Raji (cell line): Measurements from ENCODE around the gene HSPB8.

Experiments used
- POLR2A ChIP-seq: IDR thresholded peaks from 2 replicates; pipeline ENCODE4 v1.6.1; 2011; ENCODE audit warnings: low read depth, low read length, control low read depth; ENCODE audit not compliant: insufficient read depth

The HSPB8 gene

DNA sequence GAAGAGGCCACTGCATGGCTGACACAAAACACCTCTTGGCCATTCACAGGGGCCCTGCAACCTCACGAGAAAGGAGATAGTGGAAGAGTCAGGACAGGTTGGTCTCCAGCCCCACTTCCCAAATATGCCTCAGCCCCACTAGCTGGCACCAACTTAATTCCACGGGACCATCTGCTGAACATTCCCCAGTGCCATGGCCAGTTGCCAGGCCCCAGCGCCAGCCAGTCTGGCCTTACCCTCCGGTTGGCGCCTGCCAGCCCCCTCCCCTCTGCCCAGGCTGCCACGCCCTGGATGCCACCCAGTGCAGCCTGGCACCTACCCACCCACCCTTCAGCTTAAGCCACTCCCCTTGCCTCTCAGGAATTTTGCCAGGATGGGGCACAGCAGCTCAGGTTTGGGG, 21.2 kb upstream of the HSPB8 start:
- TF ChIP-seq POLR2A = no peak

DNA sequence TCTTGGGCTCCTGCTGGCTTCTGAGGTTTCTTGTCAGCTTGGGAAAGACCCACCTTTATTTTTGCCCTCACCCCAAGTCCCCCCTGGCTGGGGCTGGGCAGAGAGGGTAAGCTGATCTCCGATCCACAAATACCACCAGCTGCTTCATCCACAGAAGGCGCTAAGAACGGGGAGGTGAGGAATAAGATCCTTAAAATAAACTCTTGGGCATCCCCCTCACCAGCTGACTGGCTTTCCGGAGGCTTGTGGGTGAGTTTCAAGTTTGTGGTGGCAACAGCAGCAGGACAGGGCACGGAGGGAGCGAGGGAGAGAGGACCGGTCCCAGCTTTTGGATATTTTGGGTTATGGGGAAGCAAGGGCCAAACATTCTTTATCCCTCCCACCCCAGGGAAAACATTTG, 20.8 kb upstream of the HSPB8 start:
- no peak for TF ChIP-seq POLR2A

DNA sequence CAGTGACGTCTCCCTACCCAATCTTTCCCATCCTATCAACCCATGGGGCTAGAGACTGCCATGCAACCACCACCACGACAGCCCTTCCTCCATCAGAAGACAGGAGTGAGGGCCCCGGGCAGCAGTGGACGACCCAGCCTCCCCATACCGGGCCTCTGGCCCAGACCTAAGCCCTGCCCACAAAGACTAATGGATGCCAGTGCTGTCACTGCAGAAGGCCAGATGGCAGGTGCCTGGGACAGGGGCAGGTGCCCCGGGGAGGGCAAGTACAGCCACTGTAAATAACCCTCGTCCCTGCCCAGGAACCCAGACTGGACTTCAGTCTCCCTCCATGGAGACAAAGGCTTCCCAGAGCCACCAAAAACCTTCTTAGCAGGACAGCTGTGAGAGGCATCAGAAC, 20.3 kb upstream of the HSPB8 start:
- TF ChIP-seq POLR2A = no peak

DNA sequence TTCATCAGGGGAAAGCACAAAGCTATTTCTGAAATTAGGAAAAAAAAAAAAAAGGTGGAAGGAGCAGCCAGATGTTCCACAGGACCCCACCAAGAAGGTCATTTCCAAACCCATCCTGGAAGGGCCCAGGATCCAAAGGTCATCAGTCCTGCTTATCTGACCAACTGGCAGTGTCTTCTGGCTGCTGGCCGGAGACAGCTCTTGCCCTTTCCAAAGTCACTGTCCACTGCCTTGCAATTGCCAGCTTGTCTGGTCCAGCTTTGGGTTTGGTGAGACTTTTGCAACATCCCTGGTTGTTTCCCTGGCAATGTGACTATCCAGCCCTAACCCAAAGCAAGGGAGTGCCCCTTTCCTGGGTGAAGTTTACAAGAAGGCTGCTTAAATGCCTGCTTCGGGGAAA, 18.9 kb upstream of the HSPB8 start:
- TF ChIP-seq POLR2A = no peak

DNA sequence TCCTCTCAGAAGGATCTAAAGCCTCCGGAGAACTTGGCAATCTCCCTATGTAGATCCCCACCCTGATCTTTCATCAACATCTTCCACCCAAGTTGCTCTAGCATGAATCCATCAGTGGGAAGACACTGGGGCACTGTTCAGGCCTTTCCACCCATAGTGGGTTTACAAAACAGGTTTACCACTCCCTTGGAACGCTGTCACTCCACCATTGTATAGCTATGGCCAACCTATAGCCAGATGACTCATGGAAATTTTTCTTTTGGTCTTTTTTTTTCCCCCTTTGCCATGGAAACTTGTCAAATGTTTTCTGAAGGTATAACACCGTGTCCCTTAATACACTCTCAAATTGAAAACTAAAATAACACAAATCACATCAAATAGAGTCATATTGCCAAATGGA, 10.8 kb upstream of the HSPB8 start:
- TF ChIP-seq POLR2A = no peak

DNA sequence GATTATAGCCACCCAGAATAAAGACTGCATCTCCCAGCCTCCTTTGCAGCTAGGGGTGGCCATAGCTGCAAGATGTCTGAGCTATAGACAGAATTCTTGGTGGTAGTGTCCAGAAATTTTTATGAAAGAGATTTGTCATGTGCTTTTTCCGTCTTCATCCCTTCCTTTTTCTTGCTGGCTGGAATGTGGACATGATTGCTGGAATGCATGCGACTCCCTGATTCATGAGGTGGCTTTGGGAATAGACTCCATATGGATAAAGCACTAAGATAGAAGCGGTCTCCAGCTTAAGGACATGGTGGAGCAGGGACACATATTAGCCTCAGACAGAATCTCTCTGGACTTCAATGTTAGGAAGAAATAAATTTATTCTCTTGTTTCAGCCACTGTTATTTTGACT, 10.0 kb upstream of the HSPB8 start:
- no peak for TF ChIP-seq POLR2A

DNA sequence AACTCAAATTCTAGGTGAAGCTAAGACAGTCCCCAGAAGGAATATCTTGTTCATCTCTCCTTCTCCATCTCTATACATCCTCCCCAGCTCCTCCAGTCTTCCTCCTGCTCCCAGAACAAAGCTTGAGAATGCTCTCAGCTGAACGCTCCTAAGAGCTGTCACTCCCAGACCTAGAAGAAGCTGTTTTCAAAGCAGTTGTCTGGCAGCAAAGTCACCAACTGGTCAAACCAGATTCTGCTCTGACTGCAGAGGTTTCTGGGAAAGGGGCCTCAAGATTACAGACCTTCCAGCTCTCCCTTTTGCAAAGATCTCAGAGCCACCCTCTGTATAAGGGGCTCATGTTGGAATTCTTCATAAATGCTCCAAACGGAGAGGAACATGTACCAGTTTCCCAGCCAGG, 9.6 kb upstream of the HSPB8 start:
- no peak for TF ChIP-seq POLR2A

DNA sequence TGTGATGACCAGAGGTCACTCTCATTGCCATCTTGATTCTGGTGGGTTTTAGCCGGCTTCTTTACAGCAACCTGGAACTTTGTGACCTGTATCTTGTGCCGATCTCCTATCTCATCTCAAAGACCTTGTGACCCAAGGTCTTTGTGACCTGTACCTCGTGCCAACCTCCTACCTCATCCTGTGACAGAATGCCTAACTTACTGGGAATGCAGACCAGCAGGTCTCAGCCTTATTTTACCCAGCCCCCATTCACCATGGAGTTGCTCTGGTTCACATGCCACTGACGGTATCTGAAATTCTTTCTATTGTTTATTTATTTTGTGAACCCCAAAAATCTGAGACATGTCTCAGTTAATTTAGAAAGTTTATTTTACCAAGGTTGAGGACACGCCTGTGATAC, 7.4 kb upstream of the HSPB8 start:
- no peak for TF ChIP-seq POLR2A

DNA sequence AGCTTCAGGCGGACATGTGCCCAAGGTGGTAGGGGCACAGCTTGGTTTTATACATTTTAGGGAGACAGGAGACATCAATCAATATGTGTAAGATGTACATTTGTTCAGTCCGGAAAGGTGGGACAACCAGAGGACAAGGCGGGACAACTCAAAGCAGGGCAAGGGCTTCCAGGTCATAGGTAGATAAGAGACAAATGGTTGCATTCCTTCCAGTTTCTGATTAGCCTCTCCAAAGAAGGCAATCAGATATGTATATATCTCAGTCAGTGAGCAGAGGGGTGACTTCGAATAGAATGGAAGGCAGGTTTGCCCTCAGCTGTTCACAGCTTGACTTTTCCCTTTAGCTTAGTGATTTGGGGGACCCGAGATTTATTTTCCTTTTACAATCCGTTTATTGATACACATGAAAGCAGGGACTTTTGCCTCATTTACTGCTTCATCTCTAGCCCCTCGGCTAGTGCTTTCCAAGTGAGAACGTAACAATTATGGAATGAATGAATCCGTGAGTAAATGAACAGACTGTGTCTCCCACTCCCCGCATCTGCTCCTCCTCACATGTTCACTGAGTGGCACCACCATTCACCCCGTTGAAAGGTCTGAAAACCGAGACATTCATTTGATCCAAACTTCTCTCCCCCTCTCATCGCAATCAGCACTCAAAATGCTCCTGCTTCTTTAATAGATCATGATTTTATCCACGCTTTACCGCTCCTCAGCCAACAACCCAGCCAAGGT, 6.9 kb upstream of the HSPB8 start:
- TF ChIP-seq POLR2A = no peak

DNA sequence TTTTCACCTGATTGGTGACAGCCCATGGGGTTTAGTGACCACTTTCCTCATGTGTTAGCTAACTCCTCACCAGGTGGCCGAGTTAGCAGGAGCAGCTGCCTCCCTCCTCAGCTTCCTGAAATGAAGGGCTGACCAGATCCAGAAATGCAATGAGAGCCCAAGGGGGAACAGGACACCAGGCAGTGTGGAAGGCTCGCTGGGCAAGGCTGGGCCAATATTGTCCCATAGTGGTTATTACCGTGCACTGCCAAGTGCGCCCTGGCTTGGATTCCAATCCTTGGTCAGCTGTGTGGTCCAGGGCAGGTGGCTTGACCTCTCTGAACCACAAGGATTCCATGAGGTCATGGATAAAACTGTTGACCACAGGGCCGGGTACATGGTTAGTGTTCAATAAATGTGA, 3.6 kb upstream of the HSPB8 start:
- no peak for TF ChIP-seq POLR2A

DNA sequence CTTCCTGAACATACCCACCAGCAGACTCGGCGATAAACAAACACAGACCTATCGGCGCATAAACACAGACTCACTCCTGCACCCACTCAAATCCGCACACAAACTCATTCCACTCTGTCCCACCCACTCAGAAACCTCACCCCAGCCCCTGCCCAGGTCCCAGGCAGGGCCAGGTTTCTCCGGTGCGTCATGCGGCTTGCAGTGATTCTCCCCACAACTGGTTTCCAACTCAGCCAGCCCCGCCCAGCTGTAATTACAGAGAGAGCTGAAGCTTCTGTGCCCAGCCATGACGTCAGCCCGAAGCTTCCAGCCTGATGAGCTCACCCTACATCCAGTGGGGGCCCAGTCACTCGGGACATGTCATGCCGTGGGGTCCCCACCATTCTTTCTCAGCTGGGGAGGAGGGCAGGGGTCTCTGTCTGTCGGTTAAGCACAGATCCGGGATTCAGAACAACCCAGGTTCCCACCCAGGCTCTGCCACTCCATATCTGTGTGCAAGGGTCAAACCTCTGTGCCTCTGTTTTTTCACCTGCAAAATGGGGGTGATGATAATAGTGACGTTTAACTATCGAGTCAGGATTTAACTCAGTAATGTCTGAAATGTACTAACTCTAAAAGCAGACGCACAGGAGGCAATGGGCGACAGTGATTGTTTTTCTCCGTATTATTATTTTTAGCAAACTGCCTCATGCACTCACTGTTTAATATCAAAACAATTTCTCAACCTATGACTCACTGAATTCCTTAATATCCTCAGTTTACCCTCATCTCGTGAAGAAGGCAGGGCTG, 2.3 kb upstream of the HSPB8 start:
- TF ChIP-seq POLR2A = no peak

DNA sequence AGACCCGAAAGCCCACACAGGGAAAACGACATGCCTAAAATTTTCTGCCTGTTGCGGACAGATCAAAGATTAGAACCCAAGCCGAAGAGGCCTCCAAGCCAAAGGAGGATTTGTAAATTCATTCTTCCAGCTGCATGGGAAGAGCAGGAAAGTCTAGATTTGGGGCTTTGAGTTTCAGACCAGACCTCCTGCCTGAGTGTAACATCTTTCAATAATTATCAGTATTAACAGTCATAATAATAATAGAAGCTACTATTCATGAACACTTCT, 1.7 kb upstream of the HSPB8 start:
- no peak for TF ChIP-seq POLR2A

DNA sequence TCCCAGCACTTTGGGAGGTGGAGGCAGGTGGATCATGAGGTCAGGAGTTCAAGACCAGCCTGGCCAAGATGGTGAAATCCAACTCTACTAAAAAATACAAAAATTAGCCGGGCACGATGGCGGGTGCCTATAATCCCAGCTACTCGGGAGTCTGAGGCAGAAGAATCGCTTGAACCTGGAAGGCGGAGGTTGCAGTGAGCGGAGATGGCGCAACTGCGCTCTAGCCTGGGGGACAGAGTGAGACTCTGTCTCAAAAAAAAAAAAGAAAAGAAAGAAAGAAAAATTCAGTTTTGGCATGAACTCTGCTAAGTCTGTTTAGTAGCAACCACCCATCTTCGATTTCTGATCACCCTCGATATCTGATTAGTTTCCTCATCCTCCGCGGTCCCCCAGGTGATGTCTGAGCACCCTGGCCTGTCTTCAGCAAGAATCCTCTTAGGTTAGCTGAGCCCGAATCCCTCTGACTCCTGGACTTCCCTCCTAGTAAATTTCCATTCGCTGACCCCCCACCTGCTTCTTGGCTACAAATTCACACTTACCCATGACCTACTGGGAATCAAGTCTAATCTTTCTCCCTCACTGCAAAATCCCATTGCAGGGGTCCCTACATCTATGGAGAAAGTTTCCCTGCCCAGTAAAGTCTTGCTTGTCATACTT, 879 bp upstream of the HSPB8 start:
- no peak for TF ChIP-seq POLR2A

DNA sequence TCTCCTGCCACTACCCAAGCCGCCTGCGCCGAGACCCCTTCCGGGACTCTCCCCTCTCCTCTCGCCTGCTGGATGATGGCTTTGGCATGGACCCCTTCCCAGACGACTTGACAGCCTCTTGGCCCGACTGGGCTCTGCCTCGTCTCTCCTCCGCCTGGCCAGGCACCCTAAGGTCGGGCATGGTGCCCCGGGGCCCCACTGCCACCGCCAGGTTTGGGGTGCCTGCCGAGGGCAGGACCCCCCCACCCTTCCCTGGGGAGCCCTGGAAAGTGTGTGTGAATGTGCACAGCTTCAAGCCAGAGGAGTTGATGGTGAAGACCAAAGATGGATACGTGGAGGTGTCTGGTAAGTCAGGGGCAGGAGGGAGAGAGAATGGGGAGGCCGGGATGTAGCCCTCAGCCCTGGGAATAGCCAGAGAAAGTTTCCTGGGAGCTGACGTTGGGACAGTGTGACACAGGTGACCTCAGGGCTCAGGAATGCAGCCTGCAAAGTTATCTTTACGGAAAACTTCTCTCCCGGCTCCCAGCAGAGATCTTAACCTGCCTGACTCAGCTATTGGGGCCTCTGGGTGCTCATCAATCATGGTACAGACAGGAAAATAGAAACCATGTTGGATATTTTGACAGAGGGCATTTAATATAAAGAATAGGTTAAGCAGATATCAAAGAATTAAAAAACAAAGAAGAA, 747 bp downstream of the HSPB8 start:
- no peak for TF ChIP-seq POLR2A

DNA sequence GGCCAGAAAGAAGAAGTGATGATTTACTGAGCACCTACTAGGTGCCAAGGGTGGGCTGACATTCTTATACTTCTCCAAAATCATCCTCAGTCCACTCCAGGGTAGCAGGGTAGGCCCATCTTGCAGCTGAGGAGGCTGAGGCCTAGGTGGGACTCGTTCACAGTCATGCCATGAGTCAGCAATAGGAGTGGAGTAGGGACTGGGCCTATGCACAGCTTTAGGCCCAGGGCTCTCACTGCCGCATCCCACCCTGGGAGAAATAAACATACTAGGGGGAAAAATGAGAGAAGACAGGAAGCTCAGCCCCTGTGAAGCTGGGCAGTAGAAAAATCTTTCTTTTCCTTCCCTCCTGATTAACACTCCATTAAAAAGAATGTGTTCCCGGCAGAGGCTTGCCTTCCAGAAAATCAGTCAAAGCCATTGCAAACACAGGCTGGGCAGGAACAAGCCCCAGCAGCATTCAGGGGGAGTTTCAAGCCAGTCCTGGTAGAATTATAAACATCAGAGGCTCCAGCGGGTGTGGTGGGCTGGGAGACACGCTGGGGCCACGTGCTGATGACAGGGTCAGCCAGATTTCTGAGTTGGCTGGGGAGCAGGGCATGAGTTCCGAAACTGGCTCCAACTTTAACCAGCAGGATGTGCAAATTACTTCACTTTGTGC, 1.8 kb downstream of the HSPB8 start:
- no peak for TF ChIP-seq POLR2A
